BJ (cell line): Measurements from ENCODE around the gene RIMBP2. TPM values are rescaled to one million over a fixed set of nuclear protein-coding genes. Genes with fewer than 3 reads are reported as not detected.

Source experiments
- CTCF ChIA-PET: fragments of 350-600 bp; formaldehyde crosslinking; extraction: SDS; loops from one replicate; lab custom pipeline; 2021; ENCODE audit warnings: antibody characterized with exemption, inconsistent platforms; lab: Yijun Ruan, JAX
- POLR2A ChIA-PET: fragments of 300-600 bp; sonication (Branson Sonifier 250); formaldehyde crosslinking; extraction: SDS; loops from one replicate; lab custom pipeline; 2021; ENCODE audit warnings: antibody characterized with exemption; lab: Charles Lee
- DNase-seq: peaks from one replicate; pipeline ENCODE4 v3.0.0-alpha.2; 2011; ENCODE audit warnings: low read depth
- H3K27me3 ChIP-seq: 2 replicates; pipeline ENCODE4 v1.6.0; 2011; ENCODE audit warnings: low read length; ENCODE audit not compliant: control insufficient read depth, insufficient read depth
- H3K36me3 ChIP-seq: 2 replicates; pipeline ENCODE4 v1.5.1; 2011; ENCODE audit warnings: low read length; ENCODE audit not compliant: control insufficient read depth, insufficient read depth
- H3K4me3 ChIP-seq: 2 replicates; pipeline ENCODE4 v1.5.1; 2011; ENCODE audit warnings: low read depth, mild to moderate bottlenecking, control low read depth, low read length
- polyA plus RNA-seq: library from polyadenylated mRNA; depleted of rRNA; stranded (reverse); fragments of >200 nt; gene quantifications from 2 replicates; pipeline ENCODE4 v1.2.3, GENCODE V29; 2011
- TF ChIP-seq, protein P1 (sequence below): IDR thresholded peaks from 2 replicates; pipeline ENCODE4 v1.5.1; 2011; ENCODE audit warnings: low read depth, mild to moderate bottlenecking, control low read depth, inconsistent platforms, low read length, moderate library complexity; ENCODE audit not compliant: insufficient read depth

Gene RIMBP2
- polyA plus RNA-seq, 1 experiment, result 0.05 TPM

DNA sequence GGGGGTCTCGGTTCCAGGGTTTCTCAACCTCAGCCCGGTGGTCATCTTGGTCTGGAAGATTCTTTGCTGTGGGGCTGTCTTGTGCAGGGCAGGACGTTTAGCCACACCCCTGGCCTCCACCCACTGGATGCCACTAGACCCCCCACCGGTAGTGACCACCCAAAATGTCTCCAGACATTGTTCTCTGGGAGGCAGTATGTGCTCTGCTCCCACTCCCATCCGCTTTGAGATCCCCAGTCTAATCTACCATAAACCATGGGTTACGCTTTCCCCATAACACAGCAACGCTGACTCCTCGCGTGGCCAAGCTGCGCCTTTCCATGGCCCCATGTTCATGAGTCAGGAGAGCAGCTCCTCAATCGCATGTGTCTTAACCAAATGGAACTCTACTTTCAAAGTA is 155.8 kb downstream of the RIMBP2 start:
- ChIA-PET CTCF (no interaction called here), POLR2A (no interaction called here)
- DNase-seq, result no peak
- TF ChIP-seq, protein P1, sequence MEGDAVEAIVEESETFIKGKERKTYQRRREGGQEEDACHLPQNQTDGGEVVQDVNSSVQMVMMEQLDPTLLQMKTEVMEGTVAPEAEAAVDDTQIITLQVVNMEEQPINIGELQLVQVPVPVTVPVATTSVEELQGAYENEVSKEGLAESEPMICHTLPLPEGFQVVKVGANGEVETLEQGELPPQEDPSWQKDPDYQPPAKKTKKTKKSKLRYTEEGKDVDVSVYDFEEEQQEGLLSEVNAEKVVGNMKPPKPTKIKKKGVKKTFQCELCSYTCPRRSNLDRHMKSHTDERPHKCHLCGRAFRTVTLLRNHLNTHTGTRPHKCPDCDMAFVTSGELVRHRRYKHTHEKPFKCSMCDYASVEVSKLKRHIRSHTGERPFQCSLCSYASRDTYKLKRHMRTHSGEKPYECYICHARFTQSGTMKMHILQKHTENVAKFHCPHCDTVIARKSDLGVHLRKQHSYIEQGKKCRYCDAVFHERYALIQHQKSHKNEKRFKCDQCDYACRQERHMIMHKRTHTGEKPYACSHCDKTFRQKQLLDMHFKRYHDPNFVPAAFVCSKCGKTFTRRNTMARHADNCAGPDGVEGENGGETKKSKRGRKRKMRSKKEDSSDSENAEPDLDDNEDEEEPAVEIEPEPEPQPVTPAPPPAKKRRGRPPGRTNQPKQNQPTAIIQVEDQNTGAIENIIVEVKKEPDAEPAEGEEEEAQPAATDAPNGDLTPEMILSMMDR, result no peak
- Histone ChIP-seq H3K4me3 (no peak overlapping the region), H3K27me3 (no peaks in the 10 kb centered on the region), H3K36me3 (no peaks in the 10 kb centered on the region)

DNA sequence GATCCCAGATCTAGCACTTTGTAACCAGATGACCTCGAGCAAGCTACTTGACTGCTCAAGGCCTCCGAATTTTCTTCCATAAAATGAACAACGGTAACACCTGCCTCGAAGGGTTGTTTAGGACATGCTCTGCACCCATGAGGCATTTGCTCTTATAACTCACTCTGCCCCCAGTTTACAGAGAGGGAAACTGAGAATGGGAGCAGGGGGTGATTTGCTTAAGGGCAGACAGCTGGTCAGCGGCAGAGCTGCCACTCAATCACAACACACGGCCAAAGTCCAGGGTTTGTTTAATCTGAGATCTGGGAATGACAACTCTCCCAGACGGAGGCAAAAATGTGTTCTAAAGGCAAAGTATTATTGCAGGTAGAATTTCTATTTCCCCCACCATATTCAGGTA is 156.3 kb downstream of the RIMBP2 start:
- POLR2A ChIA-PET, result no interaction called here
- DNase-seq, result no peak
- Histone ChIP-seq H3K36me3 (no peaks in the 10 kb centered on the region), H3K27me3 (no peaks in the 10 kb centered on the region), H3K4me3 (no peak overlapping the region)
- TF ChIP-seq, protein P1, result no peak
- CTCF ChIA-PET, result no interaction called here

DNA sequence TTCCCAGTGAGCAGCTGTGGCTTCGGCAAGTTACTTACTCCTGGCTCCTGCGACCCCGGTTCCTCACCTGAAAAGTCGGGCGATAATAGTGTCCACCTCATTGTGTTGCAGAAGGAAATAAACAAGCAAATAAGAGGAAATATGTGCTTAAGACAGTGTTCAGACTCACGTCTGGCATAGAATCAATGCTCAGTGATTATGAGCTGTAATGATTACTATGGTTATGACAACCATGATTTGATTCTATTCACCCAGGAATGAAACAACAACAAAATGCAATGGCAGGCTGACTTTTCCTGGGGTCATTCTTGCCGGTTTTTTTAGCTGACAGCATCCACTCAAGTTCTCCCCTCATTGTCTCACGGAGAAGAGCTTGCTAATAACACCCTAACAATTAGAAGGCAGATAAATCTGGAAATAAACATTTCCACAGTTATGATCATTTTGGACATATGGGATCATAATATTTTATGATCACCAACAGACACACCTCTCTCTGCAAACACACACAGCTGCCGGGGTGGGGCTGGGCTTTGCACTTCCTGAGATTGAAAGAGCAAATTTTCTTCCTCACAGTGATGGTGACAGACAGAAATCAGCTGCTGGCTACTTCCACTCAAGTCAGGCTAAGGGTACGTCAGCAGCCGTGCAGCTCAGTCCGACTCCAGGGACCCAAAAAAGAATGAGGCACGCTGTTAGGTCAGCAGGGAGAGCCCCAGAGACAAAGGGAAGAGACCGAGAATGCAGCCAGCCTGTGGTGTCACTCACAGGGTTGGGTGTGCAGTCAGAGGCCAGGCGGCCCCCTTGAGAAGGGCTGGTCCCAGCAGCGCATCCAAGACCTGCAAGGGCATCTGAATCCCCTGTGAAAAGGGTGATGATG is 158.0 kb downstream of the RIMBP2 start:
- ChIA-PET POLR2A (no interaction called here), CTCF (no interaction called here)
- TF ChIP-seq, protein P1, result no peak
- Histone ChIP-seq H3K36me3 (no peaks in the 10 kb centered on the region), H3K4me3 (no peak overlapping the region), H3K27me3 (no peaks in the 10 kb centered on the region)
- no peak for DNase-seq

DNA sequence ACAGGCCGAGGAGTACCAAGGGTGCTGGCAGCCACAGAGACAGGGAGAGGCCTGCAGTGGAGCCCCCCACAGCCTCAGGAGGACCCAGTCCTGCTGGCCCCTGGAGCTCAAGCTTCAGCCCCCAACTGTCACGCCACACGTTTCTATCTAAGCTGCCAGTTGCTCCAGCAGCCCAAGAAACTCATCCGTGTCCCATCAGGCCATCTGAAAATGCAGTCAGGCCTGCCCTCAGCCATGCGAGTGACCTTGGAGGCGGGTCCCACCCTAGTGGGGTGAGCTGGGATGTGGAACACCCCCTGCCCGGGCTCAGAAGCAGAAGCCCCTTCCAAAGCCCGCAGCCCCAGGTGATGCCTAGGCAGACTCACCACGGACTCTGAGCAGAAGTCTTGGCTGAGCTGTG is 158.9 kb downstream of the RIMBP2 start:
- ChIA-PET POLR2A (no interaction called here), CTCF (no interaction called here)
- Histone ChIP-seq H3K4me3 (no peak overlapping the region), H3K27me3 (no peaks in the 10 kb centered on the region), H3K36me3 (no peaks in the 10 kb centered on the region)
- no peak for DNase-seq
- TF ChIP-seq, protein P1, result no peak

DNA sequence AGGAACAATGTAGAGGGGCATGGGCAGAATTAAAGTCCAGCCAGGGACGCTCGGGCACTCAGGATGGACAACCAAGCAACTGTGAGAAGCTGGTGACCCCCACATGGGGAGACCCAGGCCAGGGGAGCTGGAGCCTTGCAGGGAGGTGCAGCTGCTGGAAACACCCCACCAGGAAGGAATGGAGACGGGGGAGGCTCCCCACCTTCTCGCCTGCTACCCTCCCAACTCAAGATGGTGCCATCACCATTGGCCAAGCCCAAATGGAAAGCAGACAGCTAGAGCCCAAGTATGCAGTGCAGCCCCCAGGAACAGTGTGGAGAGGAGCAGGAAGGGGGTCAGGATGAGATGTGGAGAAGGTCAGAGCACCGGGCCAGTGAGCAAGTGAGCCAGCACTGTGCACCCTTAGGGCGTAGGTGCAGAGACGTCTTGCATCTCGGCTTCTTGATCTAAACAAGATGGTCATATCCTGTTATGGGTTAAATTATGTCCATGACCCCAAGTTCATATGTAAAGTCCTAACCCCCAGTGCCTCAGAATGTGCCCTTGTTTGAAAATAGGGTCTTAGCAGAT is 159.5 kb downstream of the RIMBP2 start:
- no peak for DNase-seq
- Histone ChIP-seq H3K4me3 (no peak overlapping the region), H3K27me3 (no peaks in the 10 kb centered on the region), H3K36me3 (no peaks in the 10 kb centered on the region)
- TF ChIP-seq, protein P1, result no peak
- POLR2A ChIA-PET, result no interaction called here
- CTCF ChIA-PET, result no interaction called here
